GM19240 (cell line): ENCODE measurements around the gene POLR2L.

ENCODE experiments used
- DNase-seq: peaks from one replicate; pipeline ENCODE4 v3.0.0; 2011; ENCODE audit warnings: low spot score; ENCODE audit not compliant: insufficient read length

Gene POLR2L

DNA sequence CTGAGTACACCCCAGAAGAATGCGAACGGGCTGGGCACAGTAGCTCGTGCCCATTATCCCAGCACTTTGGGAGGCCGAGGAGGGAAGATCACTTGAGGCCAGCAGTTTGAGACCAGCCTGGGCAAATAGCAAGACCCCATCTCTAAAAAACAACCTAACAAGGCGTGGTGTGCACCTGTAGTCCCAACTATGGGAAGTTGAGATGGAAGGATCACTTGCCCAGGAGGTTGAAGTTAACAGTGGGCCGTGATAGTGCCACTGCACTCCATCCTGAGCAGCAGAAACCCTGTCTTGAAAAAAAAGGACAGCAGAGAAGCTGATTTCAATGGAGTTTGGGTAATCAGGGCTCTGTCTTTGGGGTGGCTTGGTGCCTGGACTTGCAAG, 29.3 kb downstream of the POLR2L start:
- DNase-seq, result no peak

DNA sequence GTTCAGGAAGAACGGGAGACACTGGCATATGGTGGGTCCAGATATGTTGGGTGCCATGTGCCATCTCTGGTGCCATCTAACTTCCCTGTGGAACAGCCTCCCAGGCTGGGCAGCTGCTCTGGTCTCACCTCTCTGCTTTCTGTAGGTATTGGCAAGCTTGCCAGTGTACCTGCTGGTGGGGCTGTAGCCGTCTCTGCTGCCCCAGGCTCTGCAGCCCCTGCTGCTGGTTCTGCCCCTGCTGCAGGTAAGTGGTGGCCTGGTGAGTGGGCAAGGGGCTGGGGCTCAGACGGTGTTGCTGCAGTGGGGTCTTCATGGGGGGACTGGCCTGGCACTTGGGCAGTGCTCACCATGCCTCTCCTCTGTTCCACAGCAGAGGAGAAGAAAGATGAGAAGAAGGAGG, 29.9 kb downstream of the POLR2L start:
- no peak for DNase-seq

DNA sequence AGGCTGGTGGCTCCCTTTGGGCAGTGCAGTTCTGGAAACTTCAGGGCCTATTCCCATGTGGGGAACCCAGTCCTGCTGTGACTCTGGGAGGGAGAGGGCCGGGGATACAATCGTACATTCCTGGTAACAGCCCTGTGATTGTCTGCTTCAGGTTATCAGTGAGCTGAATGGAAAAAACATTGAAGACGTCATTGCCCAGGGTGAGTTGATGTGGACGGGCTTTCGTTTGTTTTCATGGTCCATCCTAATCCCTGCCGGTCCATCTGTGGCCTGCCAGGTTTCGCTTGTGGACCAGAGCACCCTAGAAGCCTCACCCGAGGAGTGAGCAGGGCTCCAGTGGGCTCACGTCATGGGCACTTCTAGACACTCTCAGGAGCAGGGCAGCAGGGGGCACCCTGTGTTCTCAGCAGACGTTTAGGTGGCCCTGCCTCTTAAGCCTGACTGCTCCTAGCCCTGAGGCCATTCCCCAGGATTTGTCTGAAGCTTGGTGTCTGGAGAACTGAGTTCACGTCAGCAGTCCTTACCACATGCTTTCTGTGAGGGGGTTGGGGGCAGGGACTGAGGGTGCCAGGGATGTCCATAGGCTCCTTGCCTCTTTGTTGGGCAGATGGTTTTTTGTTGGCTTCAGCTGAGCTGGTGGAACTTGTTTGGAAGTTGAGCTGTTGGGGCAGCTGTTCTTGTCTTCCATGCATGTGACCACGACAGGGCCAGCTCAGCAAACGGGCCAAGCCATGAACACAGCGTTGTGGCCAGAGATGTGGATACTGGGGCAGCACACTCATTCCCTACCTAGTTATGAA, 30.7 kb downstream of the POLR2L start:
- no peak for DNase-seq

DNA sequence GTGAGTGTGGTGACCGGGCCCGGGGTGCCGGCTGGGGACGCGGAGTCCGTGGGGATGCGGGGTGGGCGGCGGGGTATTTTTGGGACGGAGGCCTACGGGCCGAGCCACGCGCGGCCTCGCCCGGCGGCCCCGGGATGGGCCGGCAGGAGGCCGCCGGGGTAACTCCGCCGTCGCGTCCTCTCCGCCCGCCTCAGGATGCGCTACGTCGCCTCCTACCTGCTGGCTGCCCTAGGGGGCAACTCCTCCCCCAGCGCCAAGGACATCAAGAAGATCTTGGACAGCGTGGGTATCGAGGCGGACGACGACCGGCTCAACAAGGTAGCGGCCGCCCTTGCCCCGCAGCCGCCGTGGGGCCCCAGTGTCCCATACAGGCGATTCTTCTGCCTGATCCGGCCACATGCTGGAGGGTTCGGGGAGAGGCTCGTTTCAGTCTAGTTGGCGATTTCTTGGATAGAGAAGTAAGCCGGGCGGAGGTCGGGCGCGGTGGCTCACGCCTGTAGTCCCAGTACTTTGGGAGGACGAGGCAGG, 32.2 kb downstream of the POLR2L start:
- no peak for DNase-seq

DNA sequence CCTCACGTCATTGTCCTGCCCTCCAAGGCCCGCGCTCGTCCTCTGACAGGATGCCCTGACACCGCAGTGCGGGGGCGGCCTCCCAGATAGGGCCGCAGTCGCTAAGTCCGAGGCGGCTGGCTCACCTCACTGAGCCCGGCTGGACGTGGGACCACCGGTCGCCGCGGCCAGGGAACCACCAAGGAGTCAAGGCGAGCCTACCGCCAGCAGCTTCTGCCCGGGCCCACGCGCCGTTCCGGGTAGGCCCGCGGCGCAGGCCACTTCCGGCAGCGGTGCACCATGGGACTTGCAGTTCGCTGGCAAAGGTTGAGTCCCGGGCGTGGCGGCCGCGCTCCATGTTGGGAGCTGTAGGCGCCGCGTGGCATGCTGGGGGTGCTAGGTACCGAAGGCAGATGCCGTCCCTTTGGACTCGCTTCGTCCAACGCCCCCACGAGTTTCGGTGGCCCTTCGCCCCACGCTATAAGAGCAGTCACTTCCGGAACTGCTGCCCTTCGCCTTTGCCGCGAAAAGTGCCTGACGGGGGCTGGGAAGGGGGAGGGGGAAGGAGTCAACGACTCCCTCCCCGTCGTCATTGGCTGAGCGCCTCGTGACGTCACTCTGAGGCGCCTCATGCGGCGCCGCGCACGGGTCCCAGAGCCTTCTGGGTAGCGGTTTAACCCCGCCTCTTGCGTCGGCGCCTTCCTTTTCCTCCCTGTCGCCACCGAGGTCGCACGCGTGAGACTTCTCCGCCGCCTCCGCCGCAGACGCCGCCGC, 32.9 kb downstream of the POLR2L start, which contains the start of gene RPLP2:
RPLP2 (plus strand) TSS at position 681 of the 753 bp plus-strand sequence. CDS start 268 bp downstream, outside the sequence.
- peak; percentile 96 for DNase-seq

DNA sequence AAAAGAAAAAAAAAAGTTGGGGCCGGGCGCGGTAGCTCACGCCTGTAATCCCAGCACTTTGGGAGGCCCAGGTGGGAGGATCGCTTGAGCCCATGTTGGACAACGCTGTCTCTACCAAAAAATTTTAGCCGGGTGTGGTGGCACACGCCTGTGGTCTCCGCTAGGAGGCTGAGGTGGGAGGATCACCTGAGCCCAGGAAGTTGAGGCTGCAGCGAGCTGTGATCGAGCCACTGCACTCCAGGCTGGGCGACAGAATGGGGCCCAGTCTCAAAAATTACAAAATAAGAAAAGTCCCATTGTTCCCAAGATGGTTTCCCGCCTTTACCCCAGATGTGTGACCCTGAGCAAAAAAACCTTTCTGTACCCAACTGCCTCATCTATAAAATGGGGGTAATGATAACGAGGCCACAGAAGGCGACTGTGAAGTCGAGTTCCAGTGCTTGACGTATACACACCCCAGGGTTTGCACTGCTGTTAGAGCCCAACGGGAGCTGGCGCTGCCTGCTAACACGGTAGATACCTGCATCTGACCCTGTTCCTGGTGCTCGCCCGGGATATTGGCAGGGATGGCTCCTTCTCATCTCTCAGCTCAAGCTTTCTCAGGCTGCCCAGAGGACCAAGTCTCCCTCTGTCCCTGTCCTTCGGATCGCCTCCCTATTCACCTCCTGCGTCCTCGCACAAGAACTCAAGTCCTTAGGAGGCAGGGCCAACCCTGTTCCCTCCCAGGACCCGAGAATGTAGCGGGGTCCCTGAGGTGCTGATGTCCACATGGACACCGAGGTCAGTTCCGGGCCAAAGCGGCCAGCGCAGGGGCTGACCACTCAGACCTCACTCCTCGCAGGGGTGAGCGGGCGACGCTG, 33.7 kb downstream of the POLR2L start:
- DNase-seq, result no peak

DNA sequence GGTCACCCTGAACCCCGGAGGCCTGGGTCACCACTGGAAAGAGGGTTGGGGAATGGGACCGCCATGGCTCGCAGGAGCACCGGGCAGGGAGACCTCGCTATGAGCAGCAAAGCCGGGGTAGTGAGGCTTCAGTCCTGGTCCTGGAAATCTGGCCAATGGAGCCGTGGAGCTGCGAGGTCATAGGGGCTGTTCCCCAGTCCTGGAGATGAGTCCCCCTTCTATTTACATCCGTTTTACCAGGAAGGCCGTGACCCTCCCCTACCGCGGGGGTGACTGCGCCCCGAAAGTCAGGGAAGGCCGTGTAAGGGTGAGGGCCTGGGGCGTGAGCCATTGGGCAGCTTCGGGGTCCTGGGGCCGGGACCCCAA, 37.7 kb downstream of the POLR2L start:
- DNase-seq, result no peak

DNA sequence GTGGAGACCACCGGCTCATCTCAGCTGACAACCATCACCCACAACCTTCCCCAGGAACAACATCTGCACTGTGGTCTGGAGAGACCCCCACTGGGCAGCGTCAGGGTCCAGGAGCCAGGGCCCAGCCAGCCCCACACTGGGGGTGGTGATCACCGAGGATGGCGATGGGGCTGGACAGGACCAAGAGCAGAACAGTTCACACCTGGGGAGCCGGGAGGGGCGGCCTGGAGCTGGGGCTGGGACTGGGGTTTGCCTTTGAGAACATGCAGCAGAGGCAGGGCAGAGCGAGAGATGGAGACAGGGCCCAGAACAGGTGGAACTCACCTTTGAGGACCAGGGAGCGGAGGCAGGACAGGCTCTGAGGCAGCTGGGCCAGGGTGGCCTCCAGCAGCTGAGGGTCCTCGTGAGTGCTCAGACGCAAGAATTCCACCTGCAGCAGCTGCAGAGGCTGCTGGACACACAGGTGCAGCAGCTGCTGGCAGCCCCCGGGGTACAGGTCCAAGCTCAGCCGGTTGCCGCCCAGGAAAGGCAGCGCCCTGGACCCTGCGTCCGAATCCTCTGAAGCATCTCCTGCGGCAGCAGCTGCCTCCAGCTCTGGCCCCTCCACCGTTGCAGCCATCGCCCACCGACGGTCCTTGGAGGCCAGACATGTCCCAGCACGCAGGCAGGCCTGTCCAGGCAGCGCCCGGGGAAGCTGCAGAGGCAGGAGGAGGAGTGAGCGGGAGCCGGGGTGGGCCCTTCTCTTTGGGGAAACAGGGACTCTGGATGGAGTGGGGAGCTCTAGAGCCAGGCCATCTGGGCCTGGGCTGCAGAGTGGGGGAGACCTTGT, 38.3 kb downstream of the POLR2L start:
- DNase-seq, result no peak

DNA sequence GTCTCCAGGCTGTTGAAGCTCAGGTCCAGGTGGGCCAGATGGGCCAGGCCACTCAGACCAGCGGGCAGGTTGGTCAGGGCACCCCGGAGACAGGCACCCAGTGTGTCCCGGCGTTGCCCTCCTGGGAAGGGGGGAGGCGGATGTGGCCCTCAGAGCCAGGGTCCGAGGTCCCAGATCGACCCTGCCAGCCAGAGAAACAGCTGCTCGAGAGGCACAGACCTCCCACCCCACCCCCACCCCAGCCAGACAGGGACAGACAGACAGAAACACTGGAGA, 38.9 kb downstream of the POLR2L start:
- no peak for DNase-seq

DNA sequence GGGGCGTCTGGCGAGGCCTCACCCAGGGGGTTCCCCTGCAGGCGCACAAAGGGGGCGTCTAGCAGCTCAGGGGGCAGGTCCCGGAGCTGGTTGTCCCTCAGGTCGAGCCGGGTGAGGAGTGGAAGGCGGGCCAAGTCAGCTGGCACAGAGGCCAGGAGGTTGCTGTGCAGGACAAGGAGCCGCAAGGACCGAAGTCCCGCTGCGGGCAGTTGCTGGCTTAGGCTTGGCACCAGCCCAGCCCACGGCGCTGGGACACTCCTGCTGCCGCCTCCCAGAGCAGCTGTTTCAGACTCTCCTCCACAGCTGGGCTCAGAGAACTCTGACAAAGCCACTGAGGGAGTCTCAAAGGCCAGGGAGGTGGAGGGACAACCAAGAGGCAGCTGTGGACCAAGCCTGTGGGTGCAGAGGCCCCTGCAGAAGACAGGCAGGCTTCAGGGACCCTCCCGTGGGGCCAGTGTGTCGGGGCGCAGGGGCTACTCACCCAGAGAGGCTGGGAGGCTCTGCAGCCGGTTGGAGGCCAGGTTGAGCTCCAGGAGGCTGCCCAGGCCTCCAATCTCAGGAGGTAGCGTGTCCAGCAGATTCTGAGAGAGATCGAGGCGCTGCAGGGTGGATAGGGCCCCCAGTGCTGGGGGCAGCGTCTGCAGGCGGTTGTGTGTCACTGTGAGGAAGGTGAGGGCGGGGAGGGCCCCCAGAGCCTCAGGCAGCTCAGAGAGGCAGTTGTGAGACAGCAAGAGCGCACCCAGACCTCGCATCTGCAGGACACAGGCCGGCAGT, 39.4 kb downstream of the POLR2L start:
- no peak for DNase-seq

DNA sequence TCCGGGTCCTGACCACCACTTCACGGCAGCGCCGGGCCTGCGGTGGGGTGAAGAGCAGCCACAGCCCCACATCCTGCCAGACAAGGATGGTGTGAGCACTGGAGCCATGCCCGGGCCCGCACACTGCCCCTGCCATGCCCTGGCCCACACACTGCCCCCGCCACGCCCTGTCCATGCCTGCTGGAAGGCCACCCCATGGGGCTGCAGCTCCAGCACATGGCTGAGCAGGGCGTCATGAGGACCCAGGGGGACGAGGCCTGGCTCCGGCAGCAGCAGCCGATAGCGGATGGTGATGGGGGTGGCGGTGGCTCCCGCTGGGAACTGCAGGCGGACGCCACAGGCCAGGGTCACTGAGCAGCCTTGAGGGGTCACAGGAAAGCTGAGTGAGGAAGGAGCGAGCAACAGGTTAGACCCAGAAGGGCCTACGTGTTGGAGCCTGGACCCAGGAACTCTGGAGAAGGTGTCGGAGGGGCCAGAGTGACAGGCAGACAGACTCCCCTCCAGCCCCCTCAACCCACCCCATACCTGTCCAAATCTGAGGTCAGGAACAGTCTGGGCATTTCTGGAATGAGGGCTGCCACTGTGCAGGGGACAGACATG, 40.2 kb downstream of the POLR2L start:
- DNase-seq, result no peak

DNA sequence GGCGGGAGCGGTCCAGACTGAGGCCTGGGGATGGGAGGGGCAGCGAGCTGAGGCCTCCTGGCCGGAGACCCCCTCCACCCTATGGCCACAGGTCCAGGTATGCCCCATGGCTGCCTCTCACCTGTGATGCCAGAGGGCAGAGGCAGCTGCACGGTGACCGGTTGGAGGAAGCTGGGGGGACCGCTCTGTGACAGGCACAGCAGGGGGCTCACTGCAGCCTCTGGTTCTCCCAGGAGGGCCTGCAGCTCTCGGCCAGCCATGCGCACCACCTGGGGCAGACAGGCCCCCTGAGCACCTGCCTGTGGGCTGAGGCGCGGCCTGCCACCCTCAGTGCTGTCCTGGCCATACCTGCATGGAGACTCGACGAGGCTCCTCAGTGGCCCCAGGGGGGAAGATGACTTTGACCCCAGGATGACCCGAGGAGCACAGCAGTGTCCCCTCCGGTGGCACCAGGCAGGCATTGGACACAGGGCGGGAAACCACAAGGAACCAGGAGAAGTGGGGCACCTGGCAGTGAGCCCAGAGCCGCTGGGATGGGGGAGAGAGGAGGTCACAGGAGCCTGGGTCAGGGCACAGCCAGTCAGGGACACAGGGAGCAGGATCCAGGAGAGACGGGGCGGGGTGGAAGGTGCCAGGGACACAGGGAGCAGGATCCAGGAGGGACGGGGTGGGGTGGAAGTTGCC, 41.1 kb downstream of the POLR2L start:
- no peak for DNase-seq

DNA sequence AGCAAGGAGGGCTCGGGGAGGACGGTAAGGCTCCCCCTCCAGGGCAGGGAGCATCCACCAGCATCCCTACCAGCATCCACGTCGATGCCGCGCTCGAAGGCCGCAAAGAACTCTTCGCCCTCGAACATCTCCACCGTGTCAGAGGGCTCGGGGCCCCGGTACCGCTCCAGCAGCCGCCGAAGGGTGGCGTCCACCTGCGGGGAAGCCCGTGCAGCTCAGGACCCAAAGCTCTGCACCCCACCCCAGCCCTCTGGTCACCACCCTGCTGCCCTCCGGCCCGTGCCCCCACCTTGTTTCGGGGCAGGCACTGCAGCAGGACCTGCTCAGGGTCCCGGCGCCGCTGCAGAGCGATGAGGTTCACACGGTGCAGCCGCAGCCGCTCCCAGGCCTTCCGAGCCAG, 41.9 kb downstream of the POLR2L start:
- no peak for DNase-seq

DNA sequence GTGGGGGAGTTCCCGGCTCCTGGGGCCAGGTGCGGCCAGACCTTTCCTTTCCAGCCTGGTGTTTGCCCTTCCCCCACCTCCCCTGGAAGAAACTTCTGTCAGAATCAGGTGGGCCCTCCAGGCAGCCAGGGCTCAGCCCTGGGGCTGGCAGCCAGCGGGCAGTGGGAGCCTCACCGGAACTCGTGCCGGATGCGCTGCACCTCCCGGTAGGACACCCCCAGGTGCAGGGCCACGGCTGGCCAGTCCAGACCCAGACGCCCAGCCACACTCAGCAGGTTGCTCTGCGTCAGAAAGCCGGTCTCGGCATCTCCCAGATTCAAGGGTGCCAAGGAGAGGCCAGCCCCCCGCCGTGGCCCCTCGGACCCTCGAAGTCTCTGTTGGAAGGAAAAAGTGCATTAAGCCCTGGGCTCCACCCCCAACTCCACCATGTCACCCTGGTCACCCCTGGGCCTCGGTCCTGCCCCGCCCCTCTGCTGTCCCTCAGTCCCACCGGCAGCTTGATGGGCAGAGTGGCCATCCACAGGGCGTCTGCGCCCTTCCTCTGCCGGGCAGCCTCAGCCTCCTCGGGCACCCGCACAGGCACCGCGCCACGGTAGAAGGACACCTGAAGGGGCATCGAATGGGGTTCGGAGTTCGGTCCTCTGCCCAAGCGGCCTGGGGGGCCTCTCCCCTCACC, 42.5 kb downstream of the POLR2L start:
- no peak for DNase-seq

DNA sequence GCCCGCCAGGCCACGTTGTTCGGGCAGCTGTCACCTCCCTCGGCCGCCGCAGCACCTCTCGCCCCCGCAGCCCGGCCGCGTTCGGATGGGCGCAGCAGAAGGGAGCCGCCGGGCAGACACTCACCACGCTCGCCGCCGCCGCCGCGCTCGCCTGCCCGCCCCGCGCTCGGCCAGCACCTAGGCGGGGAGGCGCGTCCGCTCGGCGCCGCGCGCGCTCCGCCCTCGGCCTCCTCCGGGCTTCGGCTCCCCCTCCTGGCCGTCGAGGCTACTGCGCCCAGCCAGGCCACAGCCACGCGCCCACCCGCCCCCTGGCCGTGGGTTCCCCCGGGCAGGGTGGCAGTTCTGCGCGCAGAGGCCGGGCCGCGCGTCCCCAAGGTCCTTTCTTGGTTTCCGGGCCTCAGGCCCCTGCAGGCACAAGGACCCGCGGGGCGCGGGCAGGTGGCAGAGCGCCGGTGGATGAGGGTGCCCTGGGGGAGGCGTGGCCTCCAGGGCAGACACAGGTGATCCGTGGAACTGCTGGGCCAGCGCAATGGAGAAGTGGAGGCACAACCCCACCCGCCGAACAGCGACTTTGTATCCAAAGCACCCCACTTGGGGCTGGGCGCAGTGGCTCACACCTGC, 44.1 kb downstream of the POLR2L start, which contains the start of gene SLC25A22:
SLC25A22 (minus strand) TSS at position 189 of the 621 bp plus-strand sequence. CDS start 3,275 bp downstream, outside the sequence.
- DNase-seq, result peak; percentile 93

DNA sequence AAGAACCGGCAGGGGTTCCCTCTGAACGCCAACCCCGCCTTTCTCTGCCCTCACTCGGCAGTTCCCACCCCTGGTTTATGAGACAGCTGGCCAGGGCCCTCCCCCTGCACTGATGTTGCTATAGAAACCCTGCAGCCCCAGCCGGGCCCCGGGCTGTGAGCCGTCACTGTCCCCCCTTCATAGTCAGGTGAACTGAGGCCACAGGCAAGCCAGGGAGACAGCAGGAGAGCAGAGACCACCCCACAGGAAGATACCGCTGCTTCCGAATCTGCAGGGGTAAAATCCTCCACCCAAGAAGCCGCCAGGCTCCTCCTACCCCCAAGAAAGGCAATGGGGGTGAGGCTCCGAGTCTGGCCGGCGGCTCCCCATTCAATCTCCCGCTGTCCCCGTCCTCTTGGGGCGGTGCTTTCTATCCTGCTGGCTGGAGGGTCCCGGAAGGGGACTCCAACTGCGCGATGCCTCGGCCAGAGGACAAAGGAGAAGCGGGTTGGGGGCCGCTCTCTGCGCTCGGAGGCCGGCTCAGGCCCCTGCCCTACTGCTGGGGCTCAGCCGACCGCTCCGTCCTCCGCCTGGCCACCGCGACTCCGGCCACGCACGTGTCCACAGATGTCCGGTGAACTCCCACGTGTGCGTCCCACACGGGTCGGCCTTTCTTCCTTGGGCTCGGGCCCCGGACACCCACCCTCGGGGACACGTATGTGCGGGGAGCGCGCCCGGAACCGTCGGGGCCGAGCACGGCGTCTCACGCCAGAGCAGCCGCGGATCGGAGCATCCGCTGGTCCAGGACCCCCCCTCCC, 44.8 kb downstream of the POLR2L start:
- DNase-seq, result peak; percentile 84
